ENCODE results near the gene SNX15.
A peak's percentile ranks its signal among the peaks of the same experiment; 100 is the strongest.

SNX15 gene

DNA sequence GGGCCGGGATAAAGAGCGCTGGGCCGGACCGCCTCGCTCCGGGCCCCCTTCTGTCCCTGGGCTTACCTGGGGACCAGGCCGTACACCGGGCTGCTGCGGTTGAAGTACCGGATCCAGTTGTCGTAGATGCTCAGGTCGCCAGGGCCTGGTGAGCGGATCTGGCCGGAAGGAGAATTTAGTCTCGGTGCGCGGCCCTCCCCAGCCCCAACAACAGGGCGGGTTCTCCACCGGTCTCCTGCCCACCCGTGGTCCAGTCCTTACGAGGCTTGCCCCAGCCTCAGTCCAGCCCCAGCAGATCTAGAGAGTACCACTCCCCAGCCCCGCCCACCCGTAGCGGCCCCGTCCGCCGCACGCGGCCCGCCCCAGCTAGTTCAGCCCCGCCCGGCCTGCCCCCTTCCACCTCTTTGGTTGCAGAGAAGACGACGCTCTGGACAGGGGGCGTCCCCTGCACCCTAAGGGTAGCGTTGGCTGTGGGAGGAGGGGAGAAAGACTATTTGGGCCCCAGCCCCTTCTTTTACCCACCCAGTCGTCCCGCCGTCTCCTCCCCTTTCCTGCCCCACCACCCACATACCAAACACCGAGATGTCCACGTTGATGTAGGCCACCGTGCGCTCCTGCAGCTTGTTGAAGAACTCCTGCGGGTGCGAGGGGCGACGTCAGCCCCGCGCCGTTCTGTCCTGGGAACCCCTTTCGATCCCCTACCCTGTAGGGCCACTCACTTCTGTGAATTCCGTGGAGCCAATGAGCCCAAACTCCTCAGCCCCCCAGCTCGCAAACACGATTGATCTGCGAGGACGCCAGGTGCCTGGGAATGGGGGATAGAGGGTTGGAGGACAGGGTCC, 20.6 kb downstream of the SNX15 start:
- Mint-ChIP-seq H3K36me3 (ENCODE audit: insufficient read depth) (no peaks in the 10 kb centered on the region), H3K4me3 (peak overlapping the region; percentile 85), H3K9me3 (no peaks in the 10 kb centered on the region), H3K27me3 (no peaks in the 10 kb centered on the region), H3K4me1 (peaks cover 15% of the 10 kb centered on the region), H3K27ac (ENCODE audit: low read depth) (peak overlapping the region; percentile 93)
- DNase-seq (ENCODE audit: low spot score in 2 of 2) (no peak), ATAC-seq (replicated peaks; ENCODE audit: extremely low read depth, poor library complexity, severe bottlenecking) (peak; percentile 24)

DNA sequence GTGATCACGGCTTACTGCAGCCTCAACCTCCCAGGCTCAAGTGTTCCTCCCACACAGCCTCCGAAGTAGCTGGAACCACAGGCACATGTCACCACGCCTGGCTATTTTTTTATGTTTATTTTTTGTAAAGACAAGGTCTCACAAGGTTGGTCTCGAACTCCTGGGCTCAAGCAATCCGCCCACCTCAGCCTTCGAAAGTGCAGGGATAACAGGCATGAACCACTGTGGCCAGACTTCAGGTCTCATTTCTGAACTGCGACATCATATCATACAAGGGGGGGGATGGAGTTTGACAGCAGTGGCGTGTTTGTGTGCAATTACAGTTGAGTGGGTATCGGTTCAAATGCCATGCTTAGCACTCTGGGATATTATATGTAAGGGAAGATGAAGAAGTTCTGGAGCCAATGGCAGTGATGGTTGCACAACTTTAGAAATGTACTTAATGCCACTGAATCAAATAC, 24.2 kb downstream of the SNX15 start:
- H3K27ac Mint-ChIP-seq (ENCODE audit: low read depth), result no peak overlapping the region
- H3K36me3 Mint-ChIP-seq (ENCODE audit: insufficient read depth), result no peaks in the 10 kb centered on the region
- no peaks in the 10 kb centered on the region for H3K27me3 Mint-ChIP-seq
- DNase-seq (ENCODE audit: low spot score in 2 of 2) (no peak), ATAC-seq (replicated peaks; ENCODE audit: extremely low read depth, poor library complexity, severe bottlenecking) (no peak)
- H3K4me3 Mint-ChIP-seq, result no peak overlapping the region
- H3K4me1 Mint-ChIP-seq, result peaks cover 20% of the 10 kb centered on the region
- no peaks in the 10 kb centered on the region for H3K9me3 Mint-ChIP-seq

DNA sequence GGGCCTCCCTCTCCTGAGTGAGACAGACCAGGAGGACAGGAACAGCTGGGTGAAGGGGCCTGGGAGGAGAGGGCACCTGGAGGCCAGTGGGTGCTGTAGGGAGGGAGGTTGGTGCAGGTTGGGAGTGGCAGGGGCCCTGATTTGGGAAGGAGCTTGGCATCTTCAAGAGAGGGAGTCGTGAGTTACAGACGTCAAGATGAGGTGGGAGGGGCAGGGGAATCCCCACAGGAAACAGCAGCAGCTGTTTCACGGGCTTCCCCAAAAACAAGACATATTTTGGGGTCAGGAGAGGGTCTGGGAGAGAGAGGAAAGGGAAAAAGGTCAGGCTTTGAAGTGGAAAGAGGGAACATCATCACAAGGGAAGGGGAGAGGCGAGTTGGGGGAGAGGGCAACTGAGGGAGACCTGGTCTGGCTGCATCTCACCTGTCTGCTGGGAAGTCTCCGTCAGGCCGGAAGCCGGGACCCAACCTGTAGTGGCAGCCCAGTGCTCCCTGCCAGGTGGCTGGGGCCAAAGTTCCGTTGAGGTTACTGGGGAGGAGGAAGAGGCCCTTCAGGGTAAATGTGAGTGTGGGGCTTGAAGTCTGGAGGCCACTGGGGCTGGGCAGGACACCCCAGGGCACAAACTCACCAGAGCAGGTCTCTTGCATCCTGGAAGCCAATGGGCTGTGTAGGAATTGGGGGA, 26.7 kb downstream of the SNX15 start:
- DNase-seq (ENCODE audit: low spot score in 2 of 2), result no peak
- peak overlapping the region; percentile 5 for H3K4me3 Mint-ChIP-seq
- H3K36me3 Mint-ChIP-seq (ENCODE audit: insufficient read depth), result no peaks in the 10 kb centered on the region
- peak overlapping the region; percentile 9 for H3K27ac Mint-ChIP-seq (ENCODE audit: low read depth)
- H3K9me3 Mint-ChIP-seq, result no peaks in the 10 kb centered on the region
- ATAC-seq (replicated peaks; ENCODE audit: extremely low read depth, poor library complexity, severe bottlenecking), result peak; percentile 60
- peaks cover 13% of the 10 kb centered on the region for H3K4me1 Mint-ChIP-seq
- H3K27me3 Mint-ChIP-seq, result no peaks in the 10 kb centered on the region

DNA sequence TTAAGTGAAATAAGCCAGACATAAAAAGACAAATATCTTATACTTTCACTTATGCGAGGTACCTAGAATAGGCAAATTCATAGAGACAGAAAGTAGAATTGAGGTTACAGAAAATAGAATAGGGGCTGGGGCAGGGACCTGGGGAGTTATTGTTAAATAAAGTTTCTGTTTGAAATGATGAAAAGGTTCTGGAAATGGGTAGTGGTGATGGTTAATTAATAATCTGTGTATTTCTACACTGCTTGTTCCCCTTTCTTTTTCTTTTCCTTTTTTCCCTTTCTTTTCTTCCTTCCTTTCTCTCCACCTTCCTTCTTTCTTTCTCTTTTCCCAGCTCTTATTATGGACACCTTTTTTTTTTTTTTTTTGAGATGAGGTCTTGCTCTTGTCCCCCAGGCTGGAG, 28.3 kb downstream of the SNX15 start:
- Mint-ChIP-seq H3K4me3 (no peak overlapping the region), H3K36me3 (ENCODE audit: insufficient read depth) (no peaks in the 10 kb centered on the region), H3K4me1 (peaks cover 13% of the 10 kb centered on the region), H3K9me3 (no peaks in the 10 kb centered on the region), H3K27me3 (no peaks in the 10 kb centered on the region), H3K27ac (ENCODE audit: low read depth) (no peak overlapping the region)
- ATAC-seq (replicated peaks; ENCODE audit: extremely low read depth, poor library complexity, severe bottlenecking) (no peak), DNase-seq (ENCODE audit: low spot score in 2 of 2) (no peak)

DNA sequence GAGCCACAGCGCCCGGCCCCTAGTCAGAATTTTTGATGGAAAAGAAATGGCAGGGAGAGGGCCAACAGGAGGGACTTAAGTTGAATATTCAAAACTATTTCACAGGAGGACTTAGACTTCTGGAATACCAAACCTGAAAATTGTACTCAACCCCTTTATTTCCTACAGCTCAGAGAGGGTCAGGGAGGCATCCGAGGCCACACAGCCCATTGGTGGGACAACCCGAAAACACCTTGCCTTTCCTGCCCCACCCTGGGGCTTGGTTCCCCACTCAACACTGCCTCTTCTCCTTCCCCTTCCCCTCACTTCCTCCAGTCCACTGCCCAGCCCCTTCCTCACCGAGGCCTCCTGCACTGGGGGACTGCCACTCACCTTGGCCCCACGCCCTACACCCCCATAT, 29.8 kb downstream of the SNX15 start:
- Mint-ChIP-seq H3K36me3 (ENCODE audit: insufficient read depth) (no peaks in the 10 kb centered on the region), H3K4me1 (peaks cover 13% of the 10 kb centered on the region), H3K27ac (ENCODE audit: low read depth) (no peak overlapping the region), H3K4me3 (no peak overlapping the region), H3K27me3 (no peaks in the 10 kb centered on the region), H3K9me3 (no peaks in the 10 kb centered on the region)
- DNase-seq (ENCODE audit: low spot score in 2 of 2) (no peak), ATAC-seq (replicated peaks; ENCODE audit: extremely low read depth, poor library complexity, severe bottlenecking) (no peak)

DNA sequence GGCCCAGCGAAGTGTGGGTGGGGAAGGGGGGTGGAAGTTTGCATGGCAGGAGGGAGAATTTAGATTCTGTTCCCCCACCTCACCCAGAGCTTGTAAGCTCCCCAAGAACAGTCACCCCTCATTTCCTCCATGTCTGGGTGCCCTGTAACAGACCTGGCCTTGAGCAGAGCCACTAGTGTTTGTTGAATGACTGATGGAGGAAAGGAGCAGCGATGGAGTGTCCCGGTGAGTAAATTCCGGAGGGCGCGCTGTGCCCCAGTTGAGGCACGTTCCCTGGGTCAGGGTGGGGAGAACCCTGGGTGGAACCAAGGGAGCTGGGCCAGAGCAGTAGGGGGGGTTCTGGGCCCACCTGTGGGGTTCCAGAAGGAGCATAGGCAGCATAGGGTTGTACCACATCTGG, 30.3 kb downstream of the SNX15 start:
- no peaks in the 10 kb centered on the region for H3K9me3 Mint-ChIP-seq
- H3K4me1 Mint-ChIP-seq, result peaks cover 13% of the 10 kb centered on the region
- H3K27me3 Mint-ChIP-seq, result no peaks in the 10 kb centered on the region
- no peaks in the 10 kb centered on the region for H3K36me3 Mint-ChIP-seq (ENCODE audit: insufficient read depth)
- no peak overlapping the region for H3K27ac Mint-ChIP-seq (ENCODE audit: low read depth)
- ATAC-seq (replicated peaks; ENCODE audit: extremely low read depth, poor library complexity, severe bottlenecking) (no peak), DNase-seq (ENCODE audit: low spot score in 2 of 2) (no peak)
- H3K4me3 Mint-ChIP-seq, result no peak overlapping the region

DNA sequence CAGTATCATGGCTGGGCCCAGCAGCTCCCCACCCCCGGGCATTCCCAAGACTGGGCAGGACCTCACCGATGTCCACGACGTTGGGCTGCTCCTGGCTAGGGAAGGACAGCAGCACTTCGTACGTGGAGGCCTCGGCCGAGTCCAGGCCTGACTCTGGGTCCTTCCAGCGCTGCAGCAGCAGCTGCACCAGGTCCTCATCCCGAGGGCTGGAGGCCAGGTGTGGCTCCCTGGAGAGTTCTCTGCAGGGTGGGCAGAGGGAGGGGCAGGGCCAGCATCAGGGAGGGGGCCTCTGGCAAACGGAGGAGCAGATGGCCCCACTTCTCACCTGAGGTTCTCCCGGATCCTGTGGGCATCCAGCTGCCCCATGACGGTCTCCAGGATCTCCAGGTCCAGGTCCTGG, 30.8 kb downstream of the SNX15 start:
- H3K36me3 Mint-ChIP-seq (ENCODE audit: insufficient read depth), result no peaks in the 10 kb centered on the region

DNA sequence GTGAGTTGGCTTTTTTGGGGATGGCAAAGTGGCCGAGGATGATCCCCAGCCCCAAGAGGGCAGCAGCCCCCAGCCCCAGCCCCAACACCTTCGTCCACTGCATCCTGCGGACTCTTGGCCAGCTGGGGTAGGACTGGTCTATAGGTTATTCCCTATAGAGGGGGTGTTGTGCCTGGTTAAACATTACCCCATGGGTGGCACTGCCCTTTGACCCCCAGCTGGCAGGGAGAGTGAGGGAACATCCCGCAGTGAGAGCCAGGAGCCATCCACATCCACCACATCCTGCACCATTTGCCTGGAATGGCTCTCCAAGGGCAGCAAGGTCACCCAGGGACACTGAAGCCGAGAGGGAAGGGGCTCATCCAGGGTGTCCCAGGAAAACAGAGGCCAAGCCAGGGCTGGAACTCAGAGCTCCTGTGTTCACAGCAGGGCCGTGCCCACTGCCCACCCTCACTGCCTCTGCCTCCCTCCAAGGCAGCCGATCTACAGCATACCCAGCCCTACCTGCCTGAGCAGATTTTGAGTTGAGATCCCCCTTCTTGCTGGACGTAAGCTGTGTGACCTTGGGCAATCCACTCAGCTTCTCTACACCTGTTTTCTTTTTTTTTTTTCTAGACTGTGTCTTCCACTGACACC, 31.3 kb downstream of the SNX15 start, which contains the start of gene NAALADL1:
Gene NAALADL1 (minus strand): TSS at position 135 of the 636 bp plus-strand sequence. CDS start 32 bp downstream, at position 103.
- ATAC-seq (replicated peaks; ENCODE audit: extremely low read depth, poor library complexity, severe bottlenecking), result no peak
- Mint-ChIP-seq H3K36me3 (ENCODE audit: insufficient read depth) (no peaks in the 10 kb centered on the region), H3K9me3 (no peaks in the 10 kb centered on the region), H3K27me3 (no peaks in the 10 kb centered on the region), H3K27ac (ENCODE audit: low read depth) (no peak within 1 kb of the TSS), H3K4me1 (peaks cover 10% of the 10 kb centered on the region), H3K4me3 (no peak within 1 kb of the TSS)
- DNase-seq (ENCODE audit: low spot score in 2 of 2), result no peak

More for the DNA sequence above, 30.8 kb downstream of the SNX15 start:
- Mint-ChIP-seq H3K27ac (ENCODE audit: low read depth) (no peak overlapping the region), H3K9me3 (no peaks in the 10 kb centered on the region), H3K27me3 (no peaks in the 10 kb centered on the region), H3K4me3 (no peak overlapping the region), H3K4me1 (peaks cover 13% of the 10 kb centered on the region)
- ATAC-seq (replicated peaks; ENCODE audit: extremely low read depth, poor library complexity, severe bottlenecking) (no peak), DNase-seq (ENCODE audit: low spot score in 2 of 2) (no peak)

DNA sequence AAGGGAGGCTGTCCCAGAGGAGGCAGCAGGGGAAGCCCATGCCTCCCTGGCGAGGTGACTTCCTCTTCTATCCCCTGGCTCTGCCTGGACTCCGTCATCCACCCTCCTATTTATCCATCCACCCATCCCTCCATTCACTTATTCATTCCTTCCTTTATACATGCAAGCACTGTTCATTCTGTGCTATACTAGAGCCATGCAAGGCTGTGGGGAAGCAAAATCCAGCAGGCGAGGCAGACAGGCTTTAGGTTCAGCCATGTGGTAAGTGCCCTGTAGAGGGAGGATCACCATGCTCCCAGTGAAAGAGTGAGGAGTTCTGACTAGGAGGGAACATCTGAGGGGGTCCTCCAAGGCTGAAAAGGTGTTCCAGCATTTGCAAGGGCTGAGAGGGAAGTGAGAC, 32.3 kb downstream of the SNX15 start:
- H3K36me3 Mint-ChIP-seq (ENCODE audit: insufficient read depth), result no peaks in the 10 kb centered on the region
- DNase-seq (ENCODE audit: low spot score in 2 of 2), result no peak
- no peaks in the 10 kb centered on the region for H3K9me3 Mint-ChIP-seq
- no peaks in the 10 kb centered on the region for H3K27me3 Mint-ChIP-seq
- H3K4me1 Mint-ChIP-seq, result no peaks in the 10 kb centered on the region
- H3K27ac Mint-ChIP-seq (ENCODE audit: low read depth), result no peak overlapping the region
- H3K4me3 Mint-ChIP-seq, result no peak overlapping the region
- no peak for ATAC-seq (replicated peaks; ENCODE audit: extremely low read depth, poor library complexity, severe bottlenecking)

DNA sequence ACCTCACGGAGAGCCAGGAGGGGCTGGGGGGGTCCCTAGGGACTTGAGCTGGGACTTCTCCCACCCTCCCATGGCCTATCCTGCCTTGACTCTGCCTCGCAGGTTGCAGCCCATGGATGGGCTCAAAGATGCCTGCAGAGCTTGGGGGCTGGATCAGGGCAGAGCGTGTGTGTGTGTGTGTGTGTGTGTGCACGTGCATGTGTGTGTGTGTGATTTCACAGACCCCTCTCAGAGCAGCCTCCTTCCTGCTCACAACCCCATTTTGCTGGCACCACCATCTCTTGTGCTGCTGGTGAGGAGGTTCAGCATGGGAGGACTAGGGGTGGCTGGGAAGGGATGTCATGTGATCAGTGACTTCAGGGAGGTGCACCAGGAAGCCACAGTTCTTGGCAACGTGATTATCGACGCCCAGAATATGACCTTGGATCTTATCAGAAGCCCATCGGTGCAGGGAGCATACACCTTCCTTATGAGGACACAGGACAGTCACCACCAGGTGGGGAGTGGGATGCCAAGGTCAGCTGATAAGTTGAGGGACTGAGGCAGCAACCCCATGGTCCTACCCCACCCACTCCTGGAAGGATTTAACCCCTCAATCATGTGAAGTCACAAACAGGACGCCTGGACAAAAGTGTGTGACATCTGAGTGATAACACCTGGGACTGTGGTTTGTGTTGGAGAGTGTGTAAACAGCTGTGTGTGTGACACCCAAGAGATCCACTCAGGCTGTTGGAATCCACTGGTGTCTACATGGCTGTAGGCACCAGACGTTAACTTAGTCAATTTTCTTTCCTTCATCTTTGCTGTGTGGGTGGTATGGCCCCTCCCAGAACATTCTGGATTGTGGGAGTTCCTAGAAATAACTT, 33.0 kb downstream of the SNX15 start:
- Mint-ChIP-seq H3K27me3 (no peaks in the 10 kb centered on the region), H3K36me3 (ENCODE audit: insufficient read depth) (no peaks in the 10 kb centered on the region), H3K27ac (ENCODE audit: low read depth) (no peak overlapping the region), H3K9me3 (no peaks in the 10 kb centered on the region), H3K4me1 (no peaks in the 10 kb centered on the region), H3K4me3 (no peak overlapping the region)
- DNase-seq (ENCODE audit: low spot score in 2 of 2), result no peak
- ATAC-seq (replicated peaks; ENCODE audit: extremely low read depth, poor library complexity, severe bottlenecking), result no peak

DNA sequence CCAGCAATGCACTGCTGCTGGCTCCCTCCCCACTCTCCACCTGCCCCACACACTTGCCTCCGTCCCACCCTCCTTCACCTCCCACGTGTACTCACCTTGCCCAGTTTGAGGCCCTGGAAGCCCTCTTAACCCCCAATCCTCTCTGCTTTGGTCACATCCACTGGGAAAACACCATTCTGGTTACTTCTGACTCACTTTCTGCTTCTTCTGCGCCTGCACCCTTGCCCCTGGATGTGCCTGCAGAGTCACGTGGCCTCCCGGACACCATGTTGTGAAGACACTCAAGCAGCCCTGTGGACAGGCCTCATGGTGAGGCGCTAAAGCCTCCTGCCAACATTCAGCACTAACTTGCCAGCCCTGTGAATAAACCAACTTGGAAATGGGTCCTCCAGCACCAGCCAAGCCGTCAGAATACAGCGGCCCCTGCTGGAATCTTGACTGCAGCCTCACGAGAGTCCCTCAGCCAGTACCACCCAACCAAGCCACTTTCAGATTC, 33.7 kb downstream of the SNX15 start:
- no peak for ATAC-seq (replicated peaks; ENCODE audit: extremely low read depth, poor library complexity, severe bottlenecking)
- no peaks in the 10 kb centered on the region for H3K36me3 Mint-ChIP-seq (ENCODE audit: insufficient read depth)
- H3K4me1 Mint-ChIP-seq, result no peaks in the 10 kb centered on the region
- DNase-seq (ENCODE audit: low spot score in 2 of 2), result no peak
- H3K9me3 Mint-ChIP-seq, result no peaks in the 10 kb centered on the region
- no peak overlapping the region for H3K27ac Mint-ChIP-seq (ENCODE audit: low read depth)
- no peaks in the 10 kb centered on the region for H3K27me3 Mint-ChIP-seq
- no peak overlapping the region for H3K4me3 Mint-ChIP-seq

DNA sequence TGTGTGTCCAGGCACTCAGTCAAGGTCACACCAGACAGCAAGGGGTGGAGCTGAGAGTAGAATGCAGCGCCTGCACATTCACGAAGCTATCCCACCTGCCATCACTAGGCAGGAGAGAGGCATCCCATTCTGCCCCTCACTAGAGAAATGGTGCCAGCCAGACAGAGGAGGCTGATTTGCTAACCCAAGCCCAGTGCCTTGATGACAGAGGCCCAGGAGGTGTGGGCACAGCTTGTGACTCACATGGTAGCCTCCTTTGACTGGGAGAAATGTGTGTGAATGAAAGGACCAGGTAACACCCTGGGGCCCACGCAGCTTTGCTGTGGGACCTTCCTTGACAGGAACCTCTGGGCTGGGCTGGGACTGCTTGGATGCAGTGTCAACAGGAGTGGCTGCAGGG, 36.3 kb downstream of the SNX15 start:
- H3K36me3 Mint-ChIP-seq (ENCODE audit: insufficient read depth), result no peaks in the 10 kb centered on the region
- H3K4me1 Mint-ChIP-seq, result no peaks in the 10 kb centered on the region
- ATAC-seq (replicated peaks; ENCODE audit: extremely low read depth, poor library complexity, severe bottlenecking), result no peak
- H3K27me3 Mint-ChIP-seq, result no peaks in the 10 kb centered on the region
- H3K27ac Mint-ChIP-seq (ENCODE audit: low read depth), result no peak overlapping the region
- no peak for DNase-seq (ENCODE audit: low spot score in 2 of 2)
- no peaks in the 10 kb centered on the region for H3K9me3 Mint-ChIP-seq
- no peak overlapping the region for H3K4me3 Mint-ChIP-seq

All from central memory CD8-positive, alpha-beta T cell (primary cell).